Activated T-cell treated with anti-CD3 and anti-CD28 coated beads, Interleukin-2, amount 50 U/mL, for 4 hours (primary cell): ENCODE results near the gene ROBO1. TPM values are rescaled to one million over a fixed set of nuclear protein-coding genes. Genes with fewer than 3 reads are reported as not detected.
"Not testable (repeated sequence)": the region's sequence is repeated elsewhere in the genome, so short reads cannot be mapped to it uniquely, and the experiment has no call there.

Experiments used
- ATAC-seq, 2 donors: fragments of 200-7000 bp; cut with Tn5 transposase; one replicate each; pipeline ENCODE4 v1.10.0; 2021
- DNase-seq: peaks from one replicate; pipeline ENCODE4 v3.0.0-alpha.2; 2020
- H3K27me3 Mint-ChIP-seq: one replicate; pipeline ENCODE4 v1.8.0; 2021; ENCODE audit warnings: low read depth, mixed read lengths
- H3K36me3 Mint-ChIP-seq: one replicate; pipeline ENCODE4 v1.8.0; 2022; ENCODE audit warnings: mixed read lengths; ENCODE audit not compliant: insufficient read depth
- H3K4me1 Mint-ChIP-seq: one replicate; pipeline ENCODE4 v1.8.0; 2021; ENCODE audit warnings: low read depth, mixed read lengths
- H3K4me3 Mint-ChIP-seq: one replicate; pipeline ENCODE4 v1.8.0; 2021; ENCODE audit warnings: mild to moderate bottlenecking, moderate library complexity, mixed read lengths
- H3K9me3 Mint-ChIP-seq: one replicate; pipeline ENCODE4 v1.8.0; 2021; ENCODE audit warnings: mixed read lengths
- total RNA-seq, 3 donors: library from RNA; stranded (reverse); gene quantifications; one replicate each; pipeline ENCODE4 v1.2.1, GENCODE V29; 2021

ROBO1 gene
- total RNA-seq, 3 donors from 2014 or later: 0.38 to 0.99 (median 0.95) TPM

GRCh38 chr3:79344876-79345871 is 422.6 kb downstream of the ROBO1 start:
- ATAC-seq (no peak), DNase-seq (no peak)
- Mint-ChIP-seq H3K4me1 (no peaks in the 10 kb centered on the region), H3K9me3 (peaks cover 4% of the 10 kb centered on the region), H3K36me3 (no peaks in the 10 kb centered on the region), H3K27me3 (no peaks in the 10 kb centered on the region), H3K4me3 (no peak overlapping the region)

DNA sequence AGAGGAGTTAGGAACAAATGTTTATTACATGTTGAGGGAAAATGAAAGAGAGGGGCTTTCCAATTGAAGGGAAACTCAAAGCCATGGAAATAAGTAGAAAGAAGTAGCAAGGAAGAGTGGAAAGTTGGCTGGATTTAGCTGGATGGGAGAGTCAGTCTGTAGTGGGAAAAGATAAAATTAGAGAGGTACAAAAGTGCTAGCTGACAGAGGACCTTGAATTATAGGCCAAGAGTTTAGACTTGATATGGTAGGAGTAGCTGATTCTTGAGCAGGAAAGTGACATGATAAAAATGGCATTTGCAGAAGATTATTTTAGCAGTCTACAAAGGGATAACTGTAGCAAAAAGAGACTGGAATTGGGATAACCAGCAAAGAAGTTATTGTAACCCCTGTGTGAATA is 425.8 kb downstream of the ROBO1 start:
- Mint-ChIP-seq H3K27me3 (no peaks in the 10 kb centered on the region), H3K9me3 (no peaks in the 10 kb centered on the region), H3K36me3 (no peaks in the 10 kb centered on the region), H3K4me3 (no peak overlapping the region), H3K4me1 (no peaks in the 10 kb centered on the region)
- DNase-seq: no peak
- ATAC-seq: no peak

GRCh38 chr3:79339846-79340245 is 428.0 kb downstream of the ROBO1 start:
- no peaks in the 10 kb centered on the region for H3K36me3 Mint-ChIP-seq
- no peak for DNase-seq
- no peaks in the 10 kb centered on the region for H3K27me3 Mint-ChIP-seq
- H3K4me3 Mint-ChIP-seq: no peak overlapping the region
- peaks cover 4% of the 10 kb centered on the region for H3K9me3 Mint-ChIP-seq
- no peak for ATAC-seq
- no peaks in the 10 kb centered on the region for H3K4me1 Mint-ChIP-seq

GRCh38 chr3:79337798-79338197 is 430.0 kb downstream of the ROBO1 start:
- Mint-ChIP-seq H3K27me3 (no peaks in the 10 kb centered on the region), H3K4me3 (no peak overlapping the region), H3K9me3 (peaks cover 10% of the 10 kb centered on the region), H3K4me1 (no peaks in the 10 kb centered on the region), H3K36me3 (no peaks in the 10 kb centered on the region)
- ATAC-seq (no peak), DNase-seq (no peak)

GRCh38 chr3:79329154-79329553 is 438.6 kb downstream of the ROBO1 start:
- Mint-ChIP-seq H3K27me3 (no peaks in the 10 kb centered on the region), H3K4me1 (no peaks in the 10 kb centered on the region)
- ATAC-seq: no peak

DNA sequence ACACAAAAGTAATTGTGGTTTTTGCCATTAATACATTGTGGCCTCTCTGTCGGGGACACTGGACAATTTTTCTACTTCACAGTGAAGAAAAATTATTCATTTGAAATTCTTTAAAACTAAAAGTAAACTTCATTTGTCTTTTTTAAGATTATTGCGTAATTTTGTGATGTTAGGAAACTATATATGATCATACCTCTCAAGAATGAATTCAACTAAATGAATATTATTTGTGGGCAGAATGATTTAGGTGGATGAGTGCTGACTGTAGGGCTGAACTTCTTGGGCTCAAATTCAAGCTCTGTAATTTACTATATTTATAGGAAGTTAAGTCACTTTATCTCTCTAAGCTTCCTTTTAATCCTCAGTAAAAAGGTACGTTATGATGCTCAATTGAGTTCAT is 441.2 kb downstream of the ROBO1 start:
- DNase-seq (no peak), ATAC-seq (no peak)
- peaks cover 7% of the 10 kb centered on the region for H3K9me3 Mint-ChIP-seq
- H3K27me3 Mint-ChIP-seq: no peaks in the 10 kb centered on the region
- no peaks in the 10 kb centered on the region for H3K4me1 Mint-ChIP-seq
- H3K36me3 Mint-ChIP-seq: no peaks in the 10 kb centered on the region
- no peak overlapping the region for H3K4me3 Mint-ChIP-seq

More at GRCh38 chr3:79329154-79329553, 438.6 kb downstream of the ROBO1 start:
- no peak for DNase-seq
- Mint-ChIP-seq H3K9me3 (peaks cover 13% of the 10 kb centered on the region), H3K4me3 (no peak overlapping the region), H3K36me3 (no peaks in the 10 kb centered on the region)

GRCh38 chr3:79325833-79326383 is 441.9 kb downstream of the ROBO1 start:
- H3K4me1 Mint-ChIP-seq, H3K27me3 Mint-ChIP-seq, ATAC-seq, DNase-seq, H3K36me3 Mint-ChIP-seq, H3K4me3 Mint-ChIP-seq, H3K9me3 Mint-ChIP-seq: not testable (repeated sequence)

DNA sequence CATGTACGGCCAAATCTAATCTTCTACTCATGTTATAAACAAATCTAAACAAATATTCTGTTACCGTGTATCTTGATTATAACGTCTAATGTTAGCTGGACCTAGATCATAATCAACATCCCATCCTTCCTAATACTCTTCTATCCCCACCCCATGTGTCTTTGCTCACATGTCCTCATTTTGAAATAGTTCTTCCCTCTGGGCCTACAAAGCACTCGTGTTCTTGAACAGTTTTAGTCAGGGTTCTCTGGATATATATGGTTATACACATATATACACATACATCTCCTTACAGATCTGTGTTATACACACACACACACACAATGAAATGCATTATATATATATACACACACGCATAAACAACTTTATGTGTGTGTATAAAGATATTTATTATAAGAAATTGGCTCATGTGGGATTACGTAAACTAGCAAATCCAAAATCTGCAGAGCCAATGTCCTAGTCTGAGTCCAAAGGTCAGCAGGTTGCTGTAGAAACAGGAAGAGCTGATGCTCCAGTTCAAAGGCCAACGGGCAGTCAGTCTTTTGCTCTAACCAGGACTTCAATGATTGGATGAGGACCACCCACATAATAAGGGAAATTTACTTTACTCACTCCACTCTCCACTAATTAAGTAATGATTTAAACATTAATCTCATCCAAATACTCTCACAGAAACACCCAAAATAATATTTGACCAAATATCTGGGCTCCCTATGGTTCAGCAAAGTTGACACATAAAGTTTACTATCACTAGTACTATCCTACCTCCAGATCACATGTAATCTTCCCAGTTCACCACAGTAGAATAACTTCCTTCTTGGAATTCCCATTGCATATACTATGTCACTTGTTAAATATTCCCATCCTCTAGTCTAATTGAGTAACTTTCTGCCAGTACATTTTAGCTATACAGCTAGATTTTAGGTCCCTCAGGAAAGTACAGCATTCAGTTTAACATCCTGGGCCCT is 450.0 kb downstream of the ROBO1 start:
- peaks cover 20% of the 10 kb centered on the region for H3K9me3 Mint-ChIP-seq
- DNase-seq (no peak), ATAC-seq (no peak)
- no peaks in the 10 kb centered on the region for H3K27me3 Mint-ChIP-seq
- no peaks in the 10 kb centered on the region for H3K4me1 Mint-ChIP-seq
- H3K36me3 Mint-ChIP-seq: no peaks in the 10 kb centered on the region
- no peak overlapping the region for H3K4me3 Mint-ChIP-seq

DNA sequence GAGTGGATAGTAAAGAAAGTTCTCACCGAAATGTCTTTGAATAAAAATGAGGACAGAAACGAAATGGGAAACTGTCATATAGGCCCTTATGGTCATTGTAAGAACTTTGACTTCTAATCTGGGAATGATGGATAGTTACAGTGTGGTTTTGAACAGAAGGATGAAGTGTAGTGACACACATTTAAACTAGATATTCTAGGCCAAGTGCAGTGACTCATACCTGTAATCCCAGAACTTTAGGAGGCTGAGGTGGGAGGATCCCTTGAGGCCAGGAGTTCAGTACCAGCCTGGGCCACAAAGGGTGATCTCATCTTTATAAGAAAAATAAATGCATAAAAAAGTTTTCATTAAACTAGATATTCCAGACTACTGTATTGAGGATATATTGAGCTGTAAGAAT is 452.8 kb downstream of the ROBO1 start:
- Mint-ChIP-seq H3K36me3 (no peaks in the 10 kb centered on the region), H3K9me3 (peaks cover 17% of the 10 kb centered on the region), H3K4me3 (no peak overlapping the region), H3K4me1 (no peaks in the 10 kb centered on the region), H3K27me3 (no peaks in the 10 kb centered on the region)
- no peak for DNase-seq
- ATAC-seq: no peak

GRCh38 chr3:79314544-79314943 is 453.3 kb downstream of the ROBO1 start:
- Mint-ChIP-seq H3K36me3 (no peaks in the 10 kb centered on the region), H3K27me3 (no peaks in the 10 kb centered on the region), H3K4me1 (no peaks in the 10 kb centered on the region), H3K4me3 (no peak overlapping the region), H3K9me3 (peaks cover 17% of the 10 kb centered on the region)
- DNase-seq: no peak
- ATAC-seq: no peak

DNA sequence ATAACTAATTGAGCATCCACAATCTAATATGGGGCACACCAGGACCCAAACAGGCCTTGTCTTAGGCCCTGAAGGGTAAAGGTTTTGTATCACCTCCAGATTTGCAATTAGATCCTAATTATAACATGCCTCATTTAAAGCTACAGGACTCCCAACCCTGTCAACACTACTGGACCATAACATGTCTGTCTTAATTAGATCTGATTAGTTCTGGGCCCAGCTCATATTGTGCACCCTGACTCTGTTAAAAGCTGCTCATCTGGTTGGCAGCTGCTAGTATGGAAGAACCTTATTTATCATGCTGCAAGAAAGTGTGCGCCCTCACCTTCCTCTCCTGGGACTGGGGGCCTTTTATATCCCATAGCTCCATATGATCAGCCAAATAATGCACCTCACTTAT is 457.8 kb downstream of the ROBO1 start:
- H3K4me1 Mint-ChIP-seq: no peaks in the 10 kb centered on the region
- H3K27me3 Mint-ChIP-seq: no peaks in the 10 kb centered on the region
- H3K9me3 Mint-ChIP-seq: no peaks in the 10 kb centered on the region

GRCh38 chr3:79306934-79307570 is 460.7 kb downstream of the ROBO1 start:
- ATAC-seq: no peak
- Mint-ChIP-seq H3K4me1 (no peaks in the 10 kb centered on the region), H3K27me3 (no peaks in the 10 kb centered on the region)

More for the DNA sequence above, 457.8 kb downstream of the ROBO1 start:
- no peak for ATAC-seq
- Mint-ChIP-seq H3K36me3 (no peaks in the 10 kb centered on the region), H3K4me3 (no peak overlapping the region)
- DNase-seq: no peak

GRCh38 chr3:79299949-79300635 is 467.7 kb downstream of the ROBO1 start:
- not testable (repeated sequence) for DNase-seq, H3K4me1 Mint-ChIP-seq, H3K4me3 Mint-ChIP-seq, H3K36me3 Mint-ChIP-seq, H3K9me3 Mint-ChIP-seq, H3K27me3 Mint-ChIP-seq, ATAC-seq

More at GRCh38 chr3:79306934-79307570, 460.7 kb downstream of the ROBO1 start:
- DNase-seq: no peak
- H3K9me3 Mint-ChIP-seq: peaks cover 4% of the 10 kb centered on the region
- no peaks in the 10 kb centered on the region for H3K36me3 Mint-ChIP-seq
- H3K4me3 Mint-ChIP-seq: no peak overlapping the region
